ENCODE data around the gene GPBP1. TPM values are rescaled to one million over a fixed set of nuclear protein-coding genes. Genes with fewer than 3 reads are reported as not detected.

GPBP1 gene
- total RNA-seq, 1 experiment from 2014 or later, result 69.5 TPM

GRCh38 chr5:57176350-57176857, 2.5 kb downstream of the GPBP1 start:
- no peaks in the 10 kb centered on the region for H3K9me3 ChIP-seq (ENCODE audit: control insufficient read depth in 1 of 2, insufficient read depth in 1 of 2, low read depth in 1 of 2, low read length in 2 of 2)
- intact Hi-C loops (cut with micrococcal nuclease), result no loop called here

More at GRCh38 chr5:57176350-57176857, 2.5 kb downstream of the GPBP1 start:
- no TSS peak for BruUV-seq (replicated peaks)
- ChIA-PET POLR2A (no interaction called here), RAD21 (ENCODE audit: low non-redundant PET in 1 of 2, low total read pairs in 2 of 2, uncharacterized antibody in 2 of 2, unreplicated experiment in 2 of 2) (no interaction called here), CTCF (no interaction called here)
- no peaks in the 10 kb centered on the region for H3K9me2 ChIP-seq (ENCODE audit: insufficient read depth)
- no peak for ATAC-seq
- H3K4me2 ChIP-seq (ENCODE audit: low read length), result peak overlapping the region; percentile 95; the same call in 1 of the 2 replicates
- H2AFZ ChIP-seq (ENCODE audit: low read depth, low read length, poor library complexity, severe bottlenecking), result no peak overlapping the region
- H3K4me1 ChIP-seq (ENCODE audit: control insufficient read depth in 1 of 2, insufficient read depth in 2 of 2, low read length in 2 of 2), result peaks cover 21 to 39% of the 10 kb centered on the region in 2 experiments
- peaks cover 6% of the 10 kb centered on the region; the same call in 1 of the 2 replicates for H4K20me1 ChIP-seq (ENCODE audit: insufficient read depth)
- H3K79me2 ChIP-seq (ENCODE audit: insufficient read depth, low read length), result peaks cover 76% of the 10 kb centered on the region
- DNase-seq (ENCODE audit: low read depth, low spot score), result no peak
- no peak overlapping the region for H3K9ac ChIP-seq (ENCODE audit: low read length)
- peaks cover 18 to 34% of the 10 kb centered on the region in 2 experiments; a peak in 3 of 4 replicates for H3K36me3 ChIP-seq (ENCODE audit: control insufficient read depth in 1 of 2, insufficient read depth in 2 of 2, low read length in 2 of 2)
- no peak overlapping the region; a peak in 1 of 4 replicates for H3K4me3 ChIP-seq (replicated peaks in 1 of 2; ENCODE audit: low read depth in 1 of 2, low read length in 2 of 2)
- TF ChIP-seq EZH2phosphoT487 (IDR thresholded peaks at IDR 0.05; ENCODE audit: borderline replicate concordance) (no peak), CBX3 (IDR thresholded peaks at IDR 0.05; ENCODE audit: low read depth) (no peak), YY1 (IDR thresholded peaks at IDR 0.05; ENCODE audit: extremely low read depth, insufficient replicate concordance, low read depth, low read length) (no peak), CTCF (IDR thresholded peaks at IDR 0.05 in 2 of 3, conservative IDR thresholded peaks at IDR 0.05 in 1 of 3; ENCODE audit: borderline replicate concordance in 1 of 3, insufficient read depth in 1 of 3, low read depth in 2 of 3, low read length in 2 of 3) (no peak), ZNF274 (IDR thresholded peaks at IDR 0.05; ENCODE audit: low read depth, low read length) (no peak), SP1 (IDR thresholded peaks at IDR 0.05; ENCODE audit: low read depth) (no peak), RAD21 (IDR thresholded peaks at IDR 0.05; ENCODE audit: low read depth) (no peak), EGR1 (IDR thresholded peaks at IDR 0.05; ENCODE audit: low read depth) (no peak), CEBPB (IDR thresholded peaks at IDR 0.05; ENCODE audit: low read depth) (no peak), ELF1 (IDR thresholded peaks at IDR 0.05; ENCODE audit: borderline replicate concordance, low read depth) (no peak), ZFX (IDR thresholded peaks at IDR 0.05) (no peak), POLR2A (IDR thresholded peaks at IDR 0.05; ENCODE audit: borderline replicate concordance, extremely low read depth, insufficient read depth, insufficient read length) (no peak), SRF (IDR thresholded peaks at IDR 0.05; ENCODE audit: low read depth) (no peak), TCF7L2 (IDR thresholded peaks at IDR 0.05; ENCODE audit: borderline replicate concordance, extremely low read depth, insufficient read depth, insufficient read length) (no peak), FOSL1 (IDR thresholded peaks at IDR 0.05; ENCODE audit: low read depth) (no peak), MAX (IDR thresholded peaks at IDR 0.05) (no peak), EZH2 (IDR thresholded peaks at IDR 0.05) (no peak), REST (IDR thresholded peaks at IDR 0.05; ENCODE audit: low read depth) (no peak)
- TF ChIP-seq, protein P1, sequence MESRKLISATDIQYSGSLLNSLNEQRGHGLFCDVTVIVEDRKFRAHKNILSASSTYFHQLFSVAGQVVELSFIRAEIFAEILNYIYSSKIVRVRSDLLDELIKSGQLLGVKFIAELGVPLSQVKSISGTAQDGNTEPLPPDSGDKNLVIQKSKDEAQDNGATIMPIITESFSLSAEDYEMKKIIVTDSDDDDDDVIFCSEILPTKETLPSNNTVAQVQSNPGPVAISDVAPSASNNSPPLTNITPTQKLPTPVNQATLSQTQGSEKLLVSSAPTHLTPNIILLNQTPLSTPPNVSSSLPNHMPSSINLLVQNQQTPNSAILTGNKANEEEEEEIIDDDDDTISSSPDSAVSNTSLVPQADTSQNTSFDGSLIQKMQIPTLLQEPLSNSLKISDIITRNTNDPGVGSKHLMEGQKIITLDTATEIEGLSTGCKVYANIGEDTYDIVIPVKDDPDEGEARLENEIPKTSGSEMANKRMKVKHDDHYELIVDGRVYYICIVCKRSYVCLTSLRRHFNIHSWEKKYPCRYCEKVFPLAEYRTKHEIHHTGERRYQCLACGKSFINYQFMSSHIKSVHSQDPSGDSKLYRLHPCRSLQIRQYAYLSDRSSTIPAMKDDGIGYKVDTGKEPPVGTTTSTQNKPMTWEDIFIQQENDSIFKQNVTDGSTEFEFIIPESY (IDR thresholded peaks at IDR 0.05; ENCODE audit: extremely low read depth, insufficient replicate concordance, low read length), result no peak
- TF ChIP-seq, protein P2, sequence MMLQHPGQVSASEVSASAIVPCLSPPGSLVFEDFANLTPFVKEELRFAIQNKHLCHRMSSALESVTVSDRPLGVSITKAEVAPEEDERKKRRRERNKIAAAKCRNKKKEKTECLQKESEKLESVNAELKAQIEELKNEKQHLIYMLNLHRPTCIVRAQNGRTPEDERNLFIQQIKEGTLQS (IDR thresholded peaks at IDR 0.05), result no peak
- H3K27me3 ChIP-seq (ENCODE audit: insufficient read depth, low read length), result no peaks in the 10 kb centered on the region
- no peak overlapping the region for H3K27ac ChIP-seq (ENCODE audit: low read depth, low read length)
